Type B pancreatic cell (in vitro differentiated cells): ENCODE measurements around the gene EPN1. TPM values are rescaled to one million over a fixed set of nuclear protein-coding genes. Genes with fewer than 3 reads are reported as not detected.
A peak's percentile ranks its signal among the peaks of the same experiment; 100 is the strongest.

Source experiments
- DNase-seq: peaks from one replicate; pipeline ENCODE4 v3.0.0; 2021; ENCODE audit warnings: mixed read lengths; ENCODE audit not compliant: unreplicated experiment; ENCODE audit errors: extremely low spot score
- H3K27ac Mint-ChIP-seq: 2 replicates; pipeline ENCODE4 v1.8.0; 2021; ENCODE audit warnings: mild to moderate bottlenecking, mixed read lengths
- H3K27me3 Mint-ChIP-seq: 2 replicates; pipeline ENCODE4 v1.8.0; 2021; ENCODE audit warnings: mixed read lengths
- H3K36me3 Mint-ChIP-seq: 2 replicates; pipeline ENCODE4 v1.8.0; 2021; ENCODE audit warnings: mixed read lengths
- H3K4me1 Mint-ChIP-seq: one replicate; pipeline ENCODE4 v1.8.0; 2021; ENCODE audit warnings: mixed read lengths; ENCODE audit not compliant: unreplicated experiment
- H3K4me3 Mint-ChIP-seq: 2 replicates; pipeline ENCODE4 v1.8.0; 2021; ENCODE audit warnings: mild to moderate bottlenecking, mixed read lengths
- H3K9me3 Mint-ChIP-seq: 2 replicates; pipeline ENCODE4 v1.8.0; 2021; ENCODE audit warnings: mixed read lengths
- total RNA-seq: library from RNA; stranded (reverse); gene quantifications from 2 replicates; pipeline ENCODE4 v1.2.1, GENCODE V29; 2021; ENCODE audit warnings: low replicate concordance
- TF ChIP-seq, protein P1 (sequence below): fragments of 200-600 bp; sonication (generic); conservative IDR thresholded peaks from 2 replicates; pipeline ENCODE4 v1.5.0; 2021; ENCODE audit warnings: antibody characterized with exemption, mild to moderate bottlenecking

EPN1 gene
- total RNA-seq, 1 donor from 2014 or later = 121 TPM

DNA sequence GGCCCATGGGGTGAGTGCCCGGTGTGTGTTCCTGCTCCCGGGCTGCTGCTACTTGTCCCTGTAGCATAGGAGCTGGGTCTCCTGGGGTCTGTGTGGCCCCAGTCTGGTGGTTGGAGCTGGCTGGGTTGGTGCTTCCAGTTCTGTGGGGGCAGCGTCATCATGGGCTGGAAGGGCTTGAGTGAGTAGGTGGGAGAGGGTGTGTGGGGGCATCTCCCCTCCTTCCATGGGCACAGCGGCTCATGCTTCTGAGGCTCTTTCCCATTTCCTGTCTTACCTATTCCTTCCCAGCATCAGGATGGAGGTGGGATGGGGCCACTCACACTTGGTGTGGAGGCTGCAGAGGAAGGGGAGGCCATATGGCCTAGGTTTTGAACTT is 8.0 kb upstream of the EPN1 start:
- Mint-ChIP-seq H3K4me3 (no peak overlapping the region), H3K27me3 (no peaks in the 10 kb centered on the region), H3K9me3 (no peaks in the 10 kb centered on the region), H3K27ac (peak overlapping the region; percentile 41), H3K36me3 (peaks cover 5% of the 10 kb centered on the region), H3K4me1 (no peaks in the 10 kb centered on the region)
- TF ChIP-seq, protein P1, sequence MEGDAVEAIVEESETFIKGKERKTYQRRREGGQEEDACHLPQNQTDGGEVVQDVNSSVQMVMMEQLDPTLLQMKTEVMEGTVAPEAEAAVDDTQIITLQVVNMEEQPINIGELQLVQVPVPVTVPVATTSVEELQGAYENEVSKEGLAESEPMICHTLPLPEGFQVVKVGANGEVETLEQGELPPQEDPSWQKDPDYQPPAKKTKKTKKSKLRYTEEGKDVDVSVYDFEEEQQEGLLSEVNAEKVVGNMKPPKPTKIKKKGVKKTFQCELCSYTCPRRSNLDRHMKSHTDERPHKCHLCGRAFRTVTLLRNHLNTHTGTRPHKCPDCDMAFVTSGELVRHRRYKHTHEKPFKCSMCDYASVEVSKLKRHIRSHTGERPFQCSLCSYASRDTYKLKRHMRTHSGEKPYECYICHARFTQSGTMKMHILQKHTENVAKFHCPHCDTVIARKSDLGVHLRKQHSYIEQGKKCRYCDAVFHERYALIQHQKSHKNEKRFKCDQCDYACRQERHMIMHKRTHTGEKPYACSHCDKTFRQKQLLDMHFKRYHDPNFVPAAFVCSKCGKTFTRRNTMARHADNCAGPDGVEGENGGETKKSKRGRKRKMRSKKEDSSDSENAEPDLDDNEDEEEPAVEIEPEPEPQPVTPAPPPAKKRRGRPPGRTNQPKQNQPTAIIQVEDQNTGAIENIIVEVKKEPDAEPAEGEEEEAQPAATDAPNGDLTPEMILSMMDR = no peak
- DNase-seq = no peak

GRCh38 chr19:55667511-55667910 is 7.5 kb upstream of the EPN1 start:
- no peak for DNase-seq
- TF ChIP-seq, protein P1 = no peak
- Mint-ChIP-seq H3K27ac (peak overlapping the region; percentile 86), H3K4me3 (no peak overlapping the region), H3K4me1 (no peaks in the 10 kb centered on the region), H3K36me3 (peaks cover 5% of the 10 kb centered on the region), H3K9me3 (no peaks in the 10 kb centered on the region), H3K27me3 (no peaks in the 10 kb centered on the region)

DNA sequence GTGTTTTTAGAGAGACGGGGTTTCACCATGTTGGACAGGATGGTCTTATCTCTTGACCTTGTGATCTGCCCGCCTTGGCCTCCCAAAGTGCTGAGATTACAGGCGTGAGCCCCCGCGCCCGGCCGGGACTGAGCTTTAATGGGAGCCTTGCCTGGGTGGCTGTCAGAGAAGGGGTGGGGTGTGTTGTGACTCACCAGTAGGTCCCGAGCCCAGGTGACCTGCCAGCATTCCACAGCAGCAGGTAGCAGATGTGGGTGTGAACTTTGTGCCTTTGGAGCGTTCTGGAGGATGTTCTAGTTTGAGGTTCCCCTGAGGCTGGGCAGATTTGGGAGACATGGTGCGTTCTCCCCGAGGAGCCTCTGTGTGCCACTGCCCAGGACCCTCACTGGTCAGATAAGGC is 7.1 kb upstream of the EPN1 start:
- TF ChIP-seq, protein P1 = no peak
- DNase-seq = no peak
- Mint-ChIP-seq H3K27ac (peak overlapping the region; percentile 86), H3K27me3 (no peaks in the 10 kb centered on the region), H3K4me1 (no peaks in the 10 kb centered on the region), H3K9me3 (no peaks in the 10 kb centered on the region), H3K36me3 (peaks cover under 1% of the 10 kb centered on the region), H3K4me3 (peak overlapping the region; percentile 49)

DNA sequence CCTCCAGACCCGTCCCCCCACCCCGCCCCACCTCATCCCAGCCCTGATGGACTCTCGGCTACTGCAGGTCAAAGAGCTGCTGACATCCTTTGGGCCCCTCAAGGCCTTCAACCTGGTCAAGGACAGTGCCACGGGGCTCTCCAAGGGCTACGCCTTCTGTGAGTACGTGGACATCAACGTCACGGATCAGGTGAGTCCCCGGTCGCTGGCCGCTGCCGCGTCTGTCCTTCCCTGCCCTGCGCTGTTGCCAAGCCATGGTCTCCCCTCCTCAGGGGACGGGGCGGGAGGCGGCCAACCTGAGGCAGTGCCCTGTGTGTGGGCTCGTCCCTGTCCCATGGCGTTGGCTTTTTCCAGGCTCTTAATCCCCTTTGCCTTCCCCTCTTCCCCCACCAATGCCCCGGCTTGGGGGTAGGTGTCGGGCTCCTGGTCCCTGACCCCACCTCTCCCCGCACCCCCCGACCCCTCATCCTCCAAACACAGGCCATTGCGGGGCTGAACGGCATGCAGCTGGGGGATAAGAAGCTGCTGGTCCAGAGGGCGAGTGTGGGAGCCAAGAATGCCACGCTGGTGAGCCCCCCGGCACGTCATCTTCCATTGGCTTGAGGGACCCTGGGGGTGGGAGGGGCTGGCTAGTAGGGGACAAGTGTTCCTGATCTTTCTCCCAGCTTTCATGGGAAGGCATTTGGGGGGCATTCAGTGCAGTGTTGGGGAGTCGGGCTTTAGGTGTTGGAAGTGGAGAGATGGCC is 6.2 kb upstream of the EPN1 start:
- DNase-seq = no peak
- TF ChIP-seq, protein P1 = no peak
- no peak overlapping the region for H3K4me3 Mint-ChIP-seq
- H3K27ac Mint-ChIP-seq = no peak overlapping the region
- no peaks in the 10 kb centered on the region for H3K36me3 Mint-ChIP-seq
- H3K9me3 Mint-ChIP-seq = no peaks in the 10 kb centered on the region
- H3K27me3 Mint-ChIP-seq = no peaks in the 10 kb centered on the region
- H3K4me1 Mint-ChIP-seq = peaks cover 5% of the 10 kb centered on the region

DNA sequence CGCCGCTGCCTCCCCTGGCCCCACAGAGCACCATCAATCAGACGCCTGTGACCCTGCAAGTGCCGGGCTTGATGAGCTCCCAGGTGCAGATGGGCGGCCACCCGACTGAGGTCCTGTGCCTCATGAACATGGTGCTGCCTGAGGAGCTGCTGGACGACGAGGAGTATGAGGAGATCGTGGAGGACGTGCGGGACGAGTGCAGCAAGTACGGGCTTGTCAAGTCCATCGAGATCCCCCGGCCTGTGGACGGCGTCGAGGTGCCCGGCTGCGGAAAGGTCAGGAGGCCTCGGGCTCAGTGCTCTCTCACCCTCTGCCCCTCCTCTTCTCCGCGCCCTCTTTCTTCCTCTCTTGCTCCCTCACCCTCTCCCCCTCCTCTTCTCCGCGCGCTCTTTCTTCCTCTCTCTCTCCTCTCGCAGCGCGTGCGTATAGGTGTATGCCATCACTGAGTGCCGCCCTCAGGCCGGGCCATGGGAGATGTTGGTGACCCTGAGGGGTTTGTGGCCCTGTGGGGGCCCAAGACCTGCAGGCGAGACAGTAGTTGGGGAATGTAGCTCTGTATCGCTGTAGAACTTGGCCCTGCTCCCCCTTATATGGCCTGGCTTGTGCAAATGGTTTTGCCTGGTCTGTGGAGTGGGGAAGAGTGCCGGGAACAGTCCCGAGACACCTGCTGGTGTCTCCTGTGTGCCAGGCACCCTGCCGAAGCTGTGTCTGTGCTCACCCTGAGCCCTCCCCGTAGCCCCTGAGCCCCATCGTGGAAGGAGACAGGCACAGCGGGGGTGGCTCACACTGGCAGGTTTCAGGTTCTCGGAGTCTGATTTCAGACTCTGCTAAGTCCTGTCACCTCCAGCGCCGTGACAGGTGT is 5.4 kb upstream of the EPN1 start:
- peak overlapping the region; percentile 23 for H3K27ac Mint-ChIP-seq

More for the DNA sequence above, 5.4 kb upstream of the EPN1 start:
- H3K4me1 Mint-ChIP-seq = peaks cover 5% of the 10 kb centered on the region
- TF ChIP-seq, protein P1 = no peak
- H3K9me3 Mint-ChIP-seq = no peaks in the 10 kb centered on the region
- no peaks in the 10 kb centered on the region for H3K27me3 Mint-ChIP-seq
- H3K36me3 Mint-ChIP-seq = no peaks in the 10 kb centered on the region
- no peak overlapping the region for H3K4me3 Mint-ChIP-seq
- no peak for DNase-seq
